RKO (cell line): Measurements from ENCODE around the gene CATSPERE.
A peak's percentile ranks its signal among the peaks of the same experiment; 100 is the strongest.
"Not testable (repeated sequence)": the region's sequence is repeated elsewhere in the genome, so short reads cannot be mapped to it uniquely, and the experiment has no call there.

ENCODE experiments used
- DNase-seq: peaks from one replicate; pipeline ENCODE4 v3.0.0-alpha.2; 2016; ENCODE audit warnings: low spot score

CATSPERE gene

GRCh38 chr1:244448279-244449036 is 12.6 kb upstream of the CATSPERE start:
- no peak for DNase-seq

GRCh38 chr1:244449936-244450508 is 11.1 kb upstream of the CATSPERE start:
- no peak for DNase-seq

GRCh38 chr1:244450597-244451538 is 10.2 kb upstream of the CATSPERE start:
- DNase-seq = peak; percentile 71

GRCh38 chr1:244451539-244451950 is 9.5 kb upstream of the CATSPERE start, which contains the start of gene ADSS2:
TSS of gene ADSS2 (minus strand) at chr1:244451909. CDS start at chr1:244451817, 92 bp downstream.
- no peak for DNase-seq

- peak; percentile 98 for DNase-seq
Measured at GRCh38 chr1:244451951-244452795, 8.9 kb upstream of the CATSPERE start.

- no peak for DNase-seq
Measured at GRCh38 chr1:244454412-244454811, 6.7 kb upstream of the CATSPERE start.

- DNase-seq = no peak
Measured at GRCh38 chr1:244456586-244456985, 4.5 kb upstream of the CATSPERE start.

- no peak for DNase-seq
Measured at GRCh38 chr1:244458781-244459180, 2.3 kb upstream of the CATSPERE start.

- DNase-seq = peak; percentile 68
Measured at GRCh38 chr1:244460197-244460596, 876 bp upstream of the CATSPERE start.

- no peak for DNase-seq
Measured at GRCh38 chr1:244466724-244467123, 5.7 kb downstream of the CATSPERE start.

- no peak for DNase-seq
Measured at GRCh38 chr1:244473059-244473605, 12.1 kb downstream of the CATSPERE start.

GRCh38 chr1:244484971-244485370 is 23.9 kb downstream of the CATSPERE start:
- DNase-seq = not testable (repeated sequence)

GRCh38 chr1:244494653-244495052 is 33.6 kb downstream of the CATSPERE start:
- no peak for DNase-seq

GRCh38 chr1:244496186-244496585 is 35.1 kb downstream of the CATSPERE start:
- no peak for DNase-seq

GRCh38 chr1:244497805-244498204 is 36.7 kb downstream of the CATSPERE start:
- no peak for DNase-seq

- not testable (repeated sequence) for DNase-seq
Measured at GRCh38 chr1:244499484-244499883, 38.4 kb downstream of the CATSPERE start.

GRCh38 chr1:244500515-244500914 is 39.4 kb downstream of the CATSPERE start:
- not testable (repeated sequence) for DNase-seq

GRCh38 chr1:244502630-244503029 is 41.6 kb downstream of the CATSPERE start:
- DNase-seq = no peak

GRCh38 chr1:244513493-244513892 is 52.4 kb downstream of the CATSPERE start:
- DNase-seq = no peak

GRCh38 chr1:244515680-244516079 is 54.6 kb downstream of the CATSPERE start:
- no peak for DNase-seq

- DNase-seq = no peak
Measured at GRCh38 chr1:244536316-244536715, 75.2 kb downstream of the CATSPERE start.
